Osteocyte (in vitro differentiated cells): ENCODE measurements around the gene DIP2C. TPM values are rescaled to one million over a fixed set of nuclear protein-coding genes. Genes with fewer than 3 reads are reported as not detected.

Source experiments
- DNase-seq: peaks from one replicate; pipeline ENCODE4 v3.0.0; 2021; ENCODE audit warnings: mixed read lengths; ENCODE audit not compliant: unreplicated experiment; ENCODE audit errors: extremely low spot score
- H3K27ac Mint-ChIP-seq: one replicate; pipeline ENCODE4 v1.8.0; 2021; ENCODE audit warnings: mild to moderate bottlenecking, mixed read lengths; ENCODE audit not compliant: unreplicated experiment
- H3K27me3 Mint-ChIP-seq: one replicate; pipeline ENCODE4 v1.8.0; 2021; ENCODE audit warnings: mixed read lengths; ENCODE audit not compliant: unreplicated experiment
- H3K36me3 Mint-ChIP-seq: one replicate; pipeline ENCODE4 v1.8.0; 2021; ENCODE audit warnings: mixed read lengths; ENCODE audit not compliant: unreplicated experiment
- H3K4me1 Mint-ChIP-seq: one replicate; pipeline ENCODE4 v1.8.0; 2021; ENCODE audit warnings: mixed read lengths; ENCODE audit not compliant: unreplicated experiment
- H3K4me3 Mint-ChIP-seq: one replicate; pipeline ENCODE4 v1.8.0; 2021; ENCODE audit warnings: mild to moderate bottlenecking, moderate library complexity, mixed read lengths; ENCODE audit not compliant: unreplicated experiment
- H3K9me3 Mint-ChIP-seq: one replicate; pipeline ENCODE4 v1.8.0; 2021; ENCODE audit warnings: mixed read lengths; ENCODE audit not compliant: unreplicated experiment
- CTCF ChIP-seq: fragments of 200-600 bp; sonication (generic); IDR thresholded peaks from 2 replicates; pipeline ENCODE4 v1.5.0; 2021; ENCODE audit warnings: antibody characterized with exemption, mild to moderate bottlenecking, moderate library complexity
- total RNA-seq: library from RNA; stranded (reverse); gene quantifications from 2 replicates; pipeline ENCODE4 v1.2.1, GENCODE V29; 2021

Gene DIP2C
- total RNA-seq, 1 donor from 2014 or later: 36.8 TPM

- TF ChIP-seq CTCF: no peak
- peaks cover 18% of the 10 kb centered on the region for H3K36me3 Mint-ChIP-seq
These were observed 344.8 kb downstream of the DIP2C start for GRCh38 chr10:344582-345200.

GRCh38 chr10:343231-344220, 345.9 kb downstream of the DIP2C start:
- H3K9me3 Mint-ChIP-seq: no peaks in the 10 kb centered on the region
- no peak overlapping the region for H3K4me3 Mint-ChIP-seq
- peaks cover 17% of the 10 kb centered on the region for H3K4me1 Mint-ChIP-seq
- H3K36me3 Mint-ChIP-seq: peaks cover 13% of the 10 kb centered on the region
- no peak for DNase-seq
- no peak overlapping the region for H3K27ac Mint-ChIP-seq
- TF ChIP-seq CTCF: no peak
- no peaks in the 10 kb centered on the region for H3K27me3 Mint-ChIP-seq

More at GRCh38 chr10:344582-345200, 344.8 kb downstream of the DIP2C start:
- no peak for DNase-seq
- Mint-ChIP-seq H3K4me1 (peaks cover 5% of the 10 kb centered on the region), H3K27ac (no peak overlapping the region), H3K27me3 (no peaks in the 10 kb centered on the region), H3K9me3 (no peaks in the 10 kb centered on the region), H3K4me3 (no peak overlapping the region)

GRCh38 chr10:341081-341740, 348.3 kb downstream of the DIP2C start:
- peaks cover 23% of the 10 kb centered on the region for H3K4me1 Mint-ChIP-seq
- H3K9me3 Mint-ChIP-seq: no peaks in the 10 kb centered on the region
- no peak for DNase-seq
- no peak for TF ChIP-seq CTCF
- no peak overlapping the region for H3K4me3 Mint-ChIP-seq
- no peak overlapping the region for H3K27ac Mint-ChIP-seq
- no peaks in the 10 kb centered on the region for H3K27me3 Mint-ChIP-seq
- peaks cover 13% of the 10 kb centered on the region for H3K36me3 Mint-ChIP-seq

- Mint-ChIP-seq H3K4me1 (peaks cover 23% of the 10 kb centered on the region), H3K4me3 (no peak overlapping the region), H3K9me3 (no peaks in the 10 kb centered on the region), H3K36me3 (peaks cover 14% of the 10 kb centered on the region), H3K27ac (no peak overlapping the region), H3K27me3 (no peaks in the 10 kb centered on the region)
- no peak for DNase-seq
- no peak for TF ChIP-seq CTCF
These were observed 348.8 kb downstream of the DIP2C start for GRCh38 chr10:340646-341045.

- H3K4me3 Mint-ChIP-seq: peak overlapping the region; percentile 61
- no peaks in the 10 kb centered on the region for H3K9me3 Mint-ChIP-seq
- no peak for TF ChIP-seq CTCF
- H3K36me3 Mint-ChIP-seq: peaks cover 12% of the 10 kb centered on the region
- no peaks in the 10 kb centered on the region for H3K27me3 Mint-ChIP-seq
- H3K27ac Mint-ChIP-seq: peak overlapping the region; percentile 96
- DNase-seq: no peak
- peaks cover 23% of the 10 kb centered on the region for H3K4me1 Mint-ChIP-seq
These were observed 350.5 kb downstream of the DIP2C start for GRCh38 chr10:339038-339391.
